GM18511 (cell line): ENCODE results near the gene CELSR2.
A peak's percentile ranks its signal among the peaks of the same experiment; 100 is the strongest.

ENCODE experiments used
- ATAC-seq: cut with Tn5 transposase; IDR thresholded peaks from one replicate; pipeline ENCODE4 v1.9.1; 2021; ENCODE audit warnings: mild to moderate bottlenecking, moderate library complexity; ENCODE audit not compliant: unreplicated experiment

CELSR2 gene

DNA sequence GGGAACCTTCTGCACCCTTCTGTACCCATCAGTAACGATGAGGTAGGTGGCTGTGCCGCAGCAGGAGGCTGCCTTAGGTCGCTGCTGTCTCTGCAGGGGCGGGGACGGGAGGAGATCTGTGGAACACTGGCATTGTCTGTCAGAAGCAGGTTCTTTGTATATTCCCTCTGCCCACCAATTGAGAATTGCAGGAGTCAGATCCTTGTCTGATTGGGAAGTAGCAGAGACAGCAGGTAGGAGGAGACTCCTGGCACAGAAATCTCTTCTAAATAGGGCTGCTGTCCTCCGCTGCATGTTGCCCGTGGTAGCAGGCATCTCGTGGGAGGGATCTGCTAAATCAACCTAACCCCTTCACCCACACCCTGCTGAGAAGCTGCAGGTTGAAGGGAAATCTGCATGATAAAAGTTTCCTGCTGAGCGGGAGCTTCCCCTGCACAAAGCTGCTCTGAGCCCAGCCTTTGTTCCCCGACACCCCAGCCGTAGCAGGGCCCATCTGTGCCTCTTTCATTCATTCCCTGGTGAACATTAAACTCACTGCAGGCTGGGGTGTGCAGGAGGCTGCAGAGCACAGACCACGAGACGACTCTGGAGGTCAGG is 19.7 kb upstream of the CELSR2 start:
- no peak for ATAC-seq

DNA sequence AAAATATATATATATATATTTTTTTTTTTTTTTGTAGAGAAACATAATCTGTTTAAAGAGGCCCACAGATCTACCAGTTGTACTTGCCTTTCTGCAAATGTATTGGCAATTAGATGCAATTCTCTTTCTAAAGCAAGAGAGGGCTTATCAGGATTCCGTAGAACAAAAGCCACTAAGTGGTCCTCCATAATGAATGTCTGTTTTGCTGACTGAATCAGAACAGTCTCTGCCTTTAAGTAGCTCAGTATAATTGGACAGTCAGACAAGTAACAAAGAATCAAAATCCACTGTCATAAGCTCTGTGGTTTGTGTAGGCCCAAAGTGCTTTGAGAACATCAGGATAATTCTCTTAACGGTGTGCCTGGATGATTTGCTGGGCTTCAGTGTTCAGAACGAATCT is 18.3 kb upstream of the CELSR2 start:
- ATAC-seq, result no peak

DNA sequence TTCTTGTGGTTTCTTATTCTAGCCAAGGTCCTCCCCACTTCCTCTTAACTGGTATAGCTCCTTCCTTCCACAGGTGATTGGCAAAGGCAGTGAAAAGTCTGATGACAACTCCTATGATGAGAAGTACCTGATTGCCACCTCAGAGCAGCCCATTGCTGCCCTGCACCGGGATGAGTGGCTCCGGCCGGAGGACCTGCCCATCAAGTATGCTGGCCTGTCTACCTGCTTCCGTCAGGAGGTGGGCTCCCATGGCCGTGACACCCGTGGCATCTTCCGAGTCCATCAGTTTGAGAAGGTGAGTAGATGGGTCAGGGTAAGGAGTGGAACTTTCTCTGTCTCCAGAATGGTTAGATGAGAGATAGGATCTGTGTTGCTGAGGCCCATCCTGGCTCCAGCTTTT is 14.2 kb upstream of the CELSR2 start:
- no peak for ATAC-seq

DNA sequence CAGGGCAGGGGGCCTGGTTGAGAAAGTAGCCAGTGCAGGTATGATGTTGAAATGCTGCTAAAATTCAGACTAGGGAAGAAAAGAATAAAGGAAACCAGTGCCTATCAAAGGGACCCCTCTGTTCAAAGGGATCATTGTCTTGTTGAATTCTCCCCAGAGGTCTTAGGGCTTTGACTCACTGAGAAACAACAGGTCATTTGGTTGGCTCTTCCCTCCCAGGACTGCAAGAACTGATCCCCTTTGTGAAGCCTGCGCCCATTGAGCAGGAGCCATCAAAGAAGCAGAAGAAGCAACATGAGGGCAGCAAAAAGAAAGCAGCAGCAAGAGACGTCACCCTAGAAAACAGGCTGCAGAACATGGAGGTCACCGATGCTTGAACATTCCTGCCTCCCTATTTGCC is 11.8 kb upstream of the CELSR2 start:
- no peak for ATAC-seq

- ATAC-seq, result no peak
Measured at GRCh38 chr1:109238382-109238781, 11.0 kb upstream of the CELSR2 start.

GRCh38 chr1:109239047-109239408 is 10.3 kb upstream of the CELSR2 start:
- ATAC-seq, result no peak

DNA sequence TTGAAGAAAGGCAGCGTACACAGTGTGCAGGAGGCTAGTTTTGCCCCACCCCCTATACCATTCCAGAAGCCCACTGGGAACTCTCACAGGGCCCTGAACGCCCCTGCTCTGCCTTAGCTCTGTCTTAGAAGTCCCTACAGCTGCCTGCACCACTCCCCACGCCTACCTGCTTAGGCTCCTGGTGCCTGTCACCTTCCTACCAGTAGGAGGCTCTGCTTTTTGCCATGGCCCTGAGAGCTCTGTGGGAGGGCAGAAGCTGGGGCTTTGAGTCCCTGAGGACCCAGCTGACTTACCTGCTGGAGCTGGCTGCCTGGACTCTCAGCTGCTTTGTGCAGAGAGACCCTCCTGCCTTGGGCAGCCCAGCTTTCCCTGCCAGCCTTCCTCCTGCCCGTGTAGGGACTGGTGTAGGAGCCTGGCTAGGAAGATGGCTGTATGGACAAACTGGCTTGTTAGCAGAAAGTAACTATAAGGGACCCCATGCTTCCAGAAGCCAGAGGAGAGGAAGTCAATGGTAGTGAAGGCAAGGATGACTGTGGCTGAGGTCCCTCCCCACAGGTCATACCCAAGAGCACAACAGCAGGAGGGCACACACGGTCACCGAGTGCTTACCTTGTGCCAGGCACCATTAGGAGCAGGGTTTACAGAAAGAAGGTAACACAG is 9.8 kb upstream of the CELSR2 start:
- ATAC-seq, result no peak

DNA sequence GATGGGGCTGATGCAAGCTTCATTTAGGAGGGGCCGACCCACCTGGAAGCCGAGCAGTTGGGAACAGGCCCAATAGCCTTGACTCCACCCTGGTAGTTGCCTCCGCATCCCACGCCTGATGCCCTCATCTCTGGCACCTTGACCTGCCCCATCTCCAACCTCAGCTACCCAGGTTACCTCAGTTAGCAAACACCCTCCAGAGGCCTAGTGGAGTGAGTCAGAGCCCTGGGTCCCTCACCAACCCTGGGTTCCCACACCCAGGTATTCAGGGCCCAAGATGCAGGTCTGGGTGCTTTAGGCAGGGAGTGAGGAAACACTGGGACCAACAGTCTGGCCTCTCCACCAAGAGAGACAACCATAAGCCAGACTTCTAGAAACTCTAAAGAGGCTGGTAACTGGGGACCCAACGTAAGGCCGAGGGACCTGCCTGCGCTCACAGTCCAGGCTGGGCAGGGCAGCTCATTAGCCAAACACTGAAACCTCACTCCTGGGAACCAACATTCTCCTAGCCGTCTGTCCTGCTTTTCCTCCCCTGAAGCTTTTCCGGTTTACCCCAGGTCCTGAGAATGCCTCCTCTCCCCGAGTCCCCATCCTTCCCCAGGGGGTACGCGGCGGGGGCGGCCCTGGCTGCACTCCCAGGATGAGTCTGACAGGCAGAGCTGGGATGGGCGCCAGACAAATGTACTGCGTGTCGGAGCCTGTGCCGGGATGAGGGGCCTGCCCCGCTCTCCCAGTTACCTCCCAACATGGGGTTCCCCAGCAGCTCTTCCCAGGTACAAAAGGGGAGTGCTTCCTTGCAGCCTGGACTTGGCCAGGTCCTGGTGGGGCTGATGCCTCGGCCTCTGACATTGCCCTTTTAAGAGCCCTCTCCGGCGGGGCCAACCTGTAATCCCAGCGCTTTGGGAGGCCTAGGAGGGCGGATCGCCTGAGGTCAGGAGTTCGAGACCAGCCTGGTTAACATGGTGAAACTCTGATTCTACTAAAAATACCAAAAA is 8.9 kb upstream of the CELSR2 start:
- ATAC-seq, result no peak

DNA sequence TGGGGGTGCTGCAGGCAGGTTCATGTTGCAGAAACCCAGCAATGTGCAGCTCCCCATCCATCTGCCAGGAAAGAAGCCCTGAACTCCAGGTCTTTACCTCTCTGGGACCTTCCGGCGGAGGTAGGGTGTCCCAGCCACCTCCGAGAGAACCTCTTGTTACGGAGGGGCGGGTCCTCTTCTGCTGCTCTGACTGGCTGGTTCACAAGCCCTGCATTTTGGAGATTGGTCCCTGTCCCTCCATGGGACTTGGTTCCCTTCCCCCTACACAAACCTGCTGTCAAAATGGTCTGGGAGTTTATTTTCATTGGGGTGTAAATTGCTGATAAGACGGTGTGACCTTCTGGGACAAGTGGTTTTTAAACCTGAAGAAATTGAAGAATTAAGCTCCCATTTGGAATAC is 8.0 kb upstream of the CELSR2 start:
- ATAC-seq, result no peak

DNA sequence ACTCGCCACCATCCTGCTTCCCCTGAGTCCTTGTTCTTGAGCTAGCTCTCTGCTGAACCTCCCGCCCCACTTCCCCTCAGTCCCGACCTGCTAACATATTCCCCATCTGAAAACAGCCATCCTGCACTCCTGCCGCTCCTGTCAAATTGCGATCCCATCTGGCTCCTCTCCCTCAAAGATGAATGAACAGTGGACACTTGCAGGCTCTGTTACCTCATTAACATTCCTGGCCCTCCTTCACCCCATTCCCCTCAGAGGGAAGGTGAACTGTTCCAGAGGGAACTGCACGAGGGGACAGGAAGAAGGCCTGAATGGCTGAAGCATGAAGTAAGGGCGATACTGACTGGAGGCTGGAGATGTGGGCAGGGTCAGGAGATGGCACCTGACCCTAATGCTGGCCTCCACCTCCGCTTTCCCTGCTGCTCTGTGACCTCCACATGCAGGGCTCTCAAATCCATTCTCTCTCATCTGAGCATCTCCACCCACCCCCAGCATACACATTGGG is 7.4 kb upstream of the CELSR2 start:
- no peak for ATAC-seq

DNA sequence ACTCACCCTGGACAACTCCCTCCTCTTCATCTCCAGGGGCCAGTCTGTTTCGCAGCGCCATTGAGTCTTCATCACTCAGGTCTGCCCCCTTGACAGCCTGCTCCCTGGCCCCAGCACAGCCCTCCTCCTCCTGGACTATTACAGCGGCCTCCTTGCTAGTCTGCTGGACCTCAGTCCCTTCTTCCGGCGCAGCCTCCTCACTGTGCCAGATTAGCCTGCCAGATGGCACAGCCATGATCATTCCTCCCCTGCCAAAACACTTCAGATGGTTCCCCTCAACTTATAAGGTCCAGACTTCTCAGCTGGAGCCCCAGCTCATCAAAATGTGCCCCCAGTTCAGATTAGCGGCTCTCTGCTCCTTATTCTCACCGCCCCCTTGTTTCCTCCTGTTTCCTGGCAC is 7.0 kb upstream of the CELSR2 start:
- ATAC-seq, result no peak

GRCh38 chr1:109243221-109243620 is 6.1 kb upstream of the CELSR2 start:
- ATAC-seq, result no peak

DNA sequence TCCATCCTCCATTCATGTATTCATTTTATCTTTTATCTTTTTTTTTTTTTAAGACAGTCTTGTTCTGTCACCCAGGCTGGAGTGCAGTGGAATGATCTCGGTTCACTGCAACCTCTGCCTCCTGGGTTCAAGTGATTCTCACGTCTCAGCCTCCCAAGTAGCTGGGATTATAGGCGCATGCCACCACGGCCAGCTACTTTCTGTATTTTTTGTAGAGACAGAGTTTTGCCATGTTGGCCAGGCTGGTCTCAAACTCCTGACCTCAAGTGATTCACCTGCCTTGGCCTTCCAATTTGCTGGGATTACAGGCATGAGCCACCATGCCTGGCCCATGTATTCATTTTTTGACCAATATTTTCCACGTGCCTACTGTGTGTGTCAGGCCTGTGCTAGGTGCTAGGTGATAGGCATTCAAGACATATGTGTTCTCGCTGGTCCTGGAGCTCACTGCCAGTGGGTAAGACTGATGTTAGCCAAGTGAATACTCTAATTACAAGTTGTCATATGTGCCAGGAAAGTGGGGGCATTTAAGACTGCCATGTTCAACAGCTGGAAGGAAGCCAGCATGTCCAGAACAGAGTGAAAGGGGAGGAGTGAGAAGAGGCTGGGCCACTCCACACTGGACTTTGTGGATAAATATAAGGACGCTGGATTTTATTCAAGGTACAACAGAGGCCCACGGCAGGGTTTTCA is 5.3 kb upstream of the CELSR2 start:
- ATAC-seq, result no peak

DNA sequence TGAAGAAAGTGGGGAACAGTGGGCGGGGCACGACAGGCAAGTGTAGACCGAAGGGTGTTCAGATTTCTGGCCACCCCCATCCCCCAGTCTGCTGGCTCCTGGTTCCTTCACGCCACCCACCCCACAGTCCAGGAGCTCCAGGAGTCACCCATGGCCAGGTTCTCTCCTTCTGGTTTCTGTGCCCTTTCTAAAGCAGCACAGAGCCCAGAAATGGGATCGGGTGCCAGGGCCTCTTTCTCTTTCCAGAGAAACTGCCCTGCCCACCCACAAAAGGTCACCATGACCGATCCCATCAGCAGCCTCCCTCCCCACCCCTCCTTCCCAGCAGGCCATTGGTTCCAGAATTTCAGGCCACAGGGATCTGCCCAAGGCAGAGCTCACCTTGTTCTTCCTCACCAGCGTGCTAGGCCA is 3.2 kb upstream of the CELSR2 start:
- ATAC-seq, result no peak

DNA sequence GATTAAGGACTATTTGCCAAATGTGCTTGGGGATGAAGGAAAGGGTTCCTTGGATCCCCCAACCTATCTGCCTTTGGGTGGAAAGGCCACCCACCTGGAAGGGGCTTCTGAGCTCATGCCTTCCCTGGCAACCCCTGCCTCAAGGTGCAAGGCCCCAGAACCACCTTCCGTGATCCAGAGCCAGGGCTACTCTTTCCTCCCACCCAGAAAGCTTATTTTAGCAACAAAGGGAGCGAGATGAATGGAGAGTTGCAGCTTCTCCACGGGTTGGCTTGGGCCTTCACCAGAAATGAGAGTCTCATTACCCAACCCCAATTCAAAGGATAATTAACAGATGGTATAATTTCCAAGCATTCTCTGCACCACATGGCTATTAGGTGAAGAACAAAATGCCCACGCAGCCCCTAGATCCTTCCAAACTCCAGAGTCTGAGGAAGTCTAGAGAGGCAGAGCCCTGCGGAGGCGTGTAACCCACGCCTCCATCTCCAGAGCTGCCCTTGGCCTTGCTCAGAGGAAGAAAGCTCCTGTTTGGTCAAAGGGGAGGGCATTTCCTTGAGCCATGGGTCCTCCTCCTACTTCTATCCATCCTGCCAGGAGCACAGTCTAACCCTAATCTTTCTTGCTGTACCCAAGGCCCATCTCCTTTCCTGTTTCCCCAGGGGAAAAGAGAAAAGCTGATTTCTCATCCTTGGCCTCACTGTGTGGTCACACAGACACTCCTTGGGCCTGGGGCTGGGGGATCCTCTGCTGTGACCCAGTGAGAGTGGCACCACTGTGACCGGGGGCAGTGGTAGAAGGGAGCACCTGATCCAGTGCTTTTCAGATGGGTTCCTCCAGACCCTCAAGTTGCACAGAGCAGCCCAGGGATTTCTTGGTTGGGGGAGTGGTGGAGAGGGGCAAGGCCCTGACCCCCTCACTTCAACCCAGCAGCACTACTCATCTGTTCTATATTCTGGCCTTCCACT is 1.7 kb upstream of the CELSR2 start:
- ATAC-seq, result no peak

DNA sequence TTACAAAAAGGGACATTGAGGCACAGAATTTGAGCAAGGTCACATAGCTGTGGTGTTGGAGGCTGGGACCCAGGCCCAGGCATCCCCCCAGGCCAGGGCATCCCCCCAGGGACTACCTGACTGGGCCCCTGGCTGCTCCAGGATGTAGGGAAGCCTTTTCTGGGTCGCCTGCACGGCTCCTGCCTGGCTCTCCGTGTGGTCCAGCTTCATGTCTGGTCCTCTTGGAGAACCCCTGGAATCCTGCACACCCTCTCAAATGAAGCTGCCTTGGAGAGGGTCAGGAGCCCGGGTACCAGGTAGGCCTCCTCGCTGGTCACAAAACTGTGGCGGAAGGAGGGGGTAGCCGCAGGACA is 919 bp upstream of the CELSR2 start:
- no peak for ATAC-seq

- peak; percentile 34 for ATAC-seq
Measured at GRCh38 chr1:109249654-109250401, 489 bp downstream of the CELSR2 start.

GRCh38 chr1:109250454-109251276 is 1.3 kb downstream of the CELSR2 start:
- ATAC-seq, result no peak
